ENCODE data around the gene RHOV.

DNA sequence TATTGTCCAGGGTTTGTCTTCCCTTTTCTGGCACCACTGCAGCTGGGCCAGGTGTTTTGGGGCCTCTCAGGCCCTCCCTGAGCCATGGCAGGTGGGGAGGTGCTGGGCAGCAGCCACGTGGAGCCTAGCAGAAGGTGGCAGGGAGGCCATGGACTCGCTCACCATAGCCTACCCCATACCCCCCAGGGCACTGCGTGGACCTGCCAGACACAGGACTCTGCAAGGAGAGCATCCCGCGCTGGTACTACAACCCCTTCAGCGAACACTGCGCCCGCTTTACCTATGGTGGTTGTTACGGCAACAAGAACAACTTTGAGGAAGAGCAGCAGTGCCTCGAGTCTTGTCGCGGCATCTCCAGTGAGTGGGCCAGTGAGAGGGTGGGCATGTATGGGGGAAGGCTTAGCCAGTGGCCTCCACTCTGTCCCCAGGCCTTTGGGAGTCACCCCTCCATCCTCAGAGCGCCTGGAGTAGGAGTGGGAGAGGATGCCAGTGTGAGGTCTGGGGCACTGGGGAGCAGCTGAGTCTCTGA is 18.3 kb downstream of the RHOV start:
- TF ChIP-seq, protein P1, sequence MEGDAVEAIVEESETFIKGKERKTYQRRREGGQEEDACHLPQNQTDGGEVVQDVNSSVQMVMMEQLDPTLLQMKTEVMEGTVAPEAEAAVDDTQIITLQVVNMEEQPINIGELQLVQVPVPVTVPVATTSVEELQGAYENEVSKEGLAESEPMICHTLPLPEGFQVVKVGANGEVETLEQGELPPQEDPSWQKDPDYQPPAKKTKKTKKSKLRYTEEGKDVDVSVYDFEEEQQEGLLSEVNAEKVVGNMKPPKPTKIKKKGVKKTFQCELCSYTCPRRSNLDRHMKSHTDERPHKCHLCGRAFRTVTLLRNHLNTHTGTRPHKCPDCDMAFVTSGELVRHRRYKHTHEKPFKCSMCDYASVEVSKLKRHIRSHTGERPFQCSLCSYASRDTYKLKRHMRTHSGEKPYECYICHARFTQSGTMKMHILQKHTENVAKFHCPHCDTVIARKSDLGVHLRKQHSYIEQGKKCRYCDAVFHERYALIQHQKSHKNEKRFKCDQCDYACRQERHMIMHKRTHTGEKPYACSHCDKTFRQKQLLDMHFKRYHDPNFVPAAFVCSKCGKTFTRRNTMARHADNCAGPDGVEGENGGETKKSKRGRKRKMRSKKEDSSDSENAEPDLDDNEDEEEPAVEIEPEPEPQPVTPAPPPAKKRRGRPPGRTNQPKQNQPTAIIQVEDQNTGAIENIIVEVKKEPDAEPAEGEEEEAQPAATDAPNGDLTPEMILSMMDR (IDR thresholded peaks at IDR 0.05), result no peak
- no peak for TF ChIP-seq POLR2A (IDR thresholded peaks at IDR 0.05)
